GM13977 (cell line): Measurements from ENCODE around the gene SDF4.
A peak's percentile ranks its signal among the peaks of the same experiment; 100 is the strongest.

Source experiments
- DNase-seq: peaks from one replicate; pipeline ENCODE4 v3.0.0; 2012; ENCODE audit warnings: low spot score
- CTCF ChIP-seq: IDR thresholded peaks from 2 replicates; pipeline ENCODE4 v1.5.1; 2012; ENCODE audit warnings: mild to moderate bottlenecking, control low read depth; ENCODE audit not compliant: insufficient read depth; ENCODE audit errors: extremely low read depth, missing control alignments
- in situ Hi-C: fragments of 300-500 bp; cut with MboI; formaldehyde crosslinking; loops from one replicate; pipeline ENCODE4 v1.12.0; 2022; ENCODE audit warnings: low sequenced_read_pairs, low pct_unique_long_range_greater_than_20kb, mixed read lengths, inconsistent platforms; ENCODE audit not compliant: unreplicated experiment

SDF4 gene

GRCh38 chr1:1274299-1274930 lies 42.6 kb upstream of the SDF4 start:
- no peak for TF ChIP-seq CTCF
- DNase-seq = no peak
- in situ Hi-C loops = no loop called here

GRCh38 chr1:1273512-1274298 lies 41.9 kb upstream of the SDF4 start, which contains the start of gene UBE2J2:
UBE2J2 (minus strand) TSS chr1:1273854; CDS start chr1:1267992, 5,862 bp downstream.
- in situ Hi-C loops = no loop called here

DNA sequence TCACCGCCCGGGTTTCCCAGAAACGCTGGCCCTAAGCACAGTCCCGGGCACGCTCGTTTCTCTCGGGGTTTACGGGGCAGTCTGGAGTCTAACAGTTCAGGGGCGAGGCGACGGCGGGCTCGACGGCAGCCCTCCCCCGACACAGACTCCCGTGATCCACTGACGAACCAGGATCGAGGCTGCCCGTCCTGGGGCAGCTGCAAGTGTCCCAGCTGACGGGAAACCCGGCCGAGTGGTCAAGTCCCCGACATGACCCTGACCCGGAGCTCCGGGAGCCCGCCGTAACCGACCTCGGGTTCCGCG lies 41.4 kb upstream of the SDF4 start:
- in situ Hi-C loops = no loop called here
- DNase-seq = no peak
- no peak for TF ChIP-seq CTCF

More at GRCh38 chr1:1273512-1274298, 41.9 kb upstream of the SDF4 start, which contains the start of gene UBE2J2:
- no peak for TF ChIP-seq CTCF
- DNase-seq = peak; percentile 100

GRCh38 chr1:1272341-1273208 lies 40.8 kb upstream of the SDF4 start:
- no peak for TF ChIP-seq CTCF
- DNase-seq = no peak
- in situ Hi-C loops = no loop called here

DNA sequence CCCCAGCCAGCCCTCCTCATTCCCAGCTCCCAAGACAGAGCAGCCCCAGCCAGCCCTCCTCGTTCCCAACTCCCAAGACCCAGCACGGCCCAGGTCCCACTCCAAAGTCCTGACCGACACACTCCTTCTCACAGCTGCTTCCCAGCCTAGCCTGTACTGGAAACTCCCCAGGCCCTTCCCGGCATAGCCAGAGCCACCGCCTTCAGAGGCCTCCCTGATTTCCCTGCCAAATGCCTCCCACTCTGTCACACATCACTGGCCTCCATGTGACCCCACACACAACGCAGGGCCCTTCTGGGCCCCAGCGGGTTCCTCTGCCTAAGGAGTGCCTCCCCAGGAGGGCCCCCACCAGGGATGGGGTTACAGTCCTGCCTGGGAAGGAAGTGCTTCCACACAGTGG lies 39.0 kb upstream of the SDF4 start:
- TF ChIP-seq CTCF = no peak
- DNase-seq = no peak
- in situ Hi-C loops = no loop called here

DNA sequence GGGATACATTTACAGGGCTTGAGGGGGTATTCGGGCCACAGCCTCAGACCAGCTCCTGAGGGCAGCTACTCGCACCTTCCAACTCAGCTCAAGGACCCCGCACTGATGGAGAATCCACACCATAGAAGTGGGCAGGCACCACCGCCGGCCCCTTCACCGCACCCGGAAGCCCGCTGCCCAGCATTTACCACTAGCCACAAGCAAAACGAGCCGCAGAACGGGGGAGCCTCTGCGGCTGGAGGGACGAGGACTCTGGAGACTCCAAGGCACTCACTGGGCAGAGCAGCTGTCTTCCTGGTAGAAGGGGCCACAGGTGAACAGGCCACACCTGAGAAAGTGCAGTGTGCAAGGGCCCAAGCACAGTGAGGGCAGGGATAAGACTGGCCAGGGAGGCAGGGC lies 36.5 kb upstream of the SDF4 start:
- in situ Hi-C loops = no loop called here
- no peak for TF ChIP-seq CTCF
- no peak for DNase-seq
